GM18502 (cell line): Measurements from ENCODE around the gene SGSM1.

ENCODE experiments used
- ATAC-seq: cut with Tn5 transposase; IDR thresholded peaks from one replicate; pipeline ENCODE4 v1.9.1; 2021; ENCODE audit warnings: mild to moderate bottlenecking; ENCODE audit not compliant: unreplicated experiment, poor library complexity

The SGSM1 gene

GRCh38 chr22:24805790-24806662, at the start of gene SGSM1:
SGSM1 (plus strand) TSS chr22:24806211; CDS start chr22:24806326, 115 bp downstream.
- ATAC-seq = peak; percentile 55

- ATAC-seq = no peak
Measured at GRCh38 chr22:24758164-24758799, 47.7 kb upstream of the SGSM1 start.

GRCh38 chr22:24759765-24760164, 46.2 kb upstream of the SGSM1 start:
- ATAC-seq = no peak

GRCh38 chr22:24760708-24761306, 45.2 kb upstream of the SGSM1 start:
- no peak for ATAC-seq

GRCh38 chr22:24761888-24762675, 43.9 kb upstream of the SGSM1 start:
- no peak for ATAC-seq

GRCh38 chr22:24763872-24764485, 42.0 kb upstream of the SGSM1 start:
- ATAC-seq = no peak

GRCh38 chr22:24765166-24765565, 40.8 kb upstream of the SGSM1 start:
- ATAC-seq = no peak

- no peak for ATAC-seq
Measured at GRCh38 chr22:24768537-24769374, 37.3 kb upstream of the SGSM1 start.

- no peak for ATAC-seq
Measured at GRCh38 chr22:24772493-24773220, 33.4 kb upstream of the SGSM1 start.

GRCh38 chr22:24775769-24776492, 30.1 kb upstream of the SGSM1 start:
- no peak for ATAC-seq

- ATAC-seq = no peak
Measured at GRCh38 chr22:24776525-24776924, 29.5 kb upstream of the SGSM1 start.

GRCh38 chr22:24789516-24789915, 16.5 kb upstream of the SGSM1 start:
- no peak for ATAC-seq

GRCh38 chr22:24791362-24791761, 14.6 kb upstream of the SGSM1 start:
- no peak for ATAC-seq

GRCh38 chr22:24796056-24796455, 10.0 kb upstream of the SGSM1 start:
- no peak for ATAC-seq

- ATAC-seq = no peak
Measured at GRCh38 chr22:24796860-24797259, 9.2 kb upstream of the SGSM1 start.

GRCh38 chr22:24801901-24802465, 4.0 kb upstream of the SGSM1 start:
- no peak for ATAC-seq

GRCh38 chr22:24803064-24803542, 2.9 kb upstream of the SGSM1 start:
- ATAC-seq = no peak

GRCh38 chr22:24806663-24807001, 621 bp downstream of the SGSM1 start:
- no peak for ATAC-seq
